ENCODE data around the gene LMAN1L. TPM values are rescaled to one million over a fixed set of nuclear protein-coding genes. Genes with fewer than 3 reads are reported as not detected.

LMAN1L gene
- total and polyA plus RNA-seq, 7 donors, result 0.64 to 1.8 TPM; not detected in 5

GRCh38 chr15:74854453-74855022 is 41.9 kb downstream of the LMAN1L start:
- TF ChIP-seq EP300 (IDR thresholded peaks at IDR 0.05) (no peak), POLR2AphosphoS5 (IDR thresholded peaks at IDR 0.05) (no peak), POLR2A (IDR thresholded peaks at IDR 0.05) (no peak), CTCF (IDR thresholded peaks at IDR 0.05) (no peak)
- no peaks in the 10 kb centered on the region for H3K27me3 ChIP-seq
- no peak overlapping the region for H3K4me3 ChIP-seq
- H3K9me3 ChIP-seq, result no peaks in the 10 kb centered on the region
- no peak overlapping the region for H3K27ac ChIP-seq
- peaks cover 0 to 22% (median 12%) of the 10 kb centered on the region in 4 donors for H3K4me1 ChIP-seq
- intact Hi-C loops (cut with DNase I), result no loop called here
- DNase-seq, result no peak
- 94% methylated on average over 13 of the region's 13 CpGs for WGBS, 2 donors
- peaks cover 18 to 46% (median 40%) of the 10 kb centered on the region in 4 donors for H3K36me3 ChIP-seq

- WGBS, 2 donors, result 93 to 96% methylated on average over 2 of the region's 2 CpGs
- H3K4me3 ChIP-seq, result no peak overlapping the region
- H3K4me1 ChIP-seq, result peaks cover 0 to 26% (median 12%) of the 10 kb centered on the region in 4 donors
- intact Hi-C loops (cut with DNase I), result no loop called here
- no peak for DNase-seq
- no peaks in the 10 kb centered on the region for H3K27me3 ChIP-seq
- TF ChIP-seq POLR2AphosphoS5 (IDR thresholded peaks at IDR 0.05) (no peak), CTCF (IDR thresholded peaks at IDR 0.05) (no peak), POLR2A (IDR thresholded peaks at IDR 0.05) (no peak), EP300 (IDR thresholded peaks at IDR 0.05) (no peak)
- H3K9me3 ChIP-seq, result no peaks in the 10 kb centered on the region
- no peak overlapping the region for H3K27ac ChIP-seq
- H3K36me3 ChIP-seq, result peaks cover 18 to 32% (median 30%) of the 10 kb centered on the region in 4 donors
These were observed 43.2 kb downstream of the LMAN1L start for GRCh38 chr15:74855857-74856256.

GRCh38 chr15:74856537-74856936 is 43.9 kb downstream of the LMAN1L start:
- Histone ChIP-seq H3K9me3 (no peaks in the 10 kb centered on the region), H3K4me1 (peaks cover 0 to 26% (median 12%) of the 10 kb centered on the region in 4 donors), H3K36me3 (peaks cover 16 to 26% (median 23%) of the 10 kb centered on the region in 4 donors), H3K27ac (no peak overlapping the region), H3K27me3 (no peaks in the 10 kb centered on the region), H3K4me3 (no peak overlapping the region)
- intact Hi-C loops (cut with DNase I), result no loop called here
- WGBS, 2 donors, result 92 to 99% methylated on average over 1 of the region's 1 CpG
- no peak for DNase-seq
- TF ChIP-seq POLR2AphosphoS5 (IDR thresholded peaks at IDR 0.05) (no peak), POLR2A (IDR thresholded peaks at IDR 0.05) (no peak), EP300 (IDR thresholded peaks at IDR 0.05) (no peak), CTCF (IDR thresholded peaks at IDR 0.05) (no peak)

GRCh38 chr15:74857082-74857655 is 44.5 kb downstream of the LMAN1L start:
- no peak for DNase-seq
- WGBS, 2 donors, result 27 to 54% methylated on average over 5 of the region's 5 CpGs
- H3K36me3 ChIP-seq, result peaks cover 10 to 19% (median 17%) of the 10 kb centered on the region in 4 donors
- no peaks in the 10 kb centered on the region for H3K9me3 ChIP-seq
- H3K4me1 ChIP-seq, result peaks cover 0 to 26% (median 12%) of the 10 kb centered on the region in 4 donors
- no peak overlapping the region for H3K4me3 ChIP-seq
- no peak for TF ChIP-seq POLR2AphosphoS5 (IDR thresholded peaks at IDR 0.05)
- TF ChIP-seq EP300 (IDR thresholded peaks at IDR 0.05), result no peak
- TF ChIP-seq CTCF (IDR thresholded peaks at IDR 0.05), result no peak
- no peak for TF ChIP-seq POLR2A (IDR thresholded peaks at IDR 0.05)
- H3K27ac ChIP-seq, result no peak overlapping the region
- no peaks in the 10 kb centered on the region for H3K27me3 ChIP-seq
- intact Hi-C loops (cut with DNase I), result no loop called here
